B cell (primary cell): ENCODE measurements around the gene ADAMTS2.

Source experiments
- EZH2 ChIP-seq: IDR thresholded peaks from 2 replicates; pipeline ENCODE4 v1.6.1; 2012; ENCODE audit warnings: borderline replicate concordance, low read depth, mild to moderate bottlenecking, moderate library complexity, low read length; ENCODE audit not compliant: insufficient read depth, poor library complexity, severe bottlenecking
- TF ChIP-seq, protein P1 (sequence below): fragments of 200-600 bp; IDR thresholded peaks from one replicate; pipeline ENCODE4 v1.8.0; 2022; ENCODE audit warnings: antibody characterized with exemption, mild to moderate bottlenecking

DNA sequence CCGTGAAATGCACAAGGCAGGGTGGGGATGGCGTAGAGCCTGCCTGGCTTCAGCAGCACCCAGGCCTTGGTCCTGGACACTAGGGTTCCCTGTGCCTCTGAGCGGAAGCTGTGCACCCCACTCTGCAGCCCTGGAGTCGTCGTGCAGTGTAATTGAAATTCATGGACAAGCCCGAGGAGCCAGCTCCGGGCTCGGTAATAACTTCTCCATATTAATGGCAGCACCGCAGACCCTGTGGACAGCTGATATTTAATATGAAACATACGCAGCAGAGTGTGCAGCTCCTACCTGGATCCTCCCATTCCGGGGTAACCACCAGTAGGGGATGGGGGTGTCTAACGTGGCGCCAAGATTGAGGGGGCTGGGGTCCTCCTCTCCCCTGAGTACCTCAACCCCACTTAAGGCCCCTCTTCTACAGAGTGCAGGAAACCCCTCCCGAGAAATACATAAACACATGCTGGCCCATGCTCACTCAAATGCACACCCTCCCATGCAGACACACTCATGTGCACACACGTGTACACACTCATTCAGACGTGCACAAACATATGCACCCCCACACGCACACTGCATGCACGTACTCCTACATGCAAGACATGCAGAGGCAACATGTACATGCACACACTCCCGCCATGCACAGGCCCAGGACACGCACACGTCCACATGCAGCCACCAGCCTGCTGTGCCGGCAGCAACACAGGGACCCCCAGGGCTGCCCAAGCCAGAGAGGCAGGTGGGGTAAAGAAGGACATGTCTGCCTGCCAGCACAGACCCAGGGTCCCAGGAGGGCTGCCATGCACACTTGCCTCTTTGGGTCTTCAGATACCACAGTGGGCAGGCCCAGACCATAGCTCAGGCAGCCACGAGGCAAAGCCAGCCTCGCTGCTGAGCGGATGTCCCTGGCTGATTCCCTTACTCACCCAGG, 8.1 kb downstream of the ADAMTS2 start:
- TF ChIP-seq, protein P1, sequence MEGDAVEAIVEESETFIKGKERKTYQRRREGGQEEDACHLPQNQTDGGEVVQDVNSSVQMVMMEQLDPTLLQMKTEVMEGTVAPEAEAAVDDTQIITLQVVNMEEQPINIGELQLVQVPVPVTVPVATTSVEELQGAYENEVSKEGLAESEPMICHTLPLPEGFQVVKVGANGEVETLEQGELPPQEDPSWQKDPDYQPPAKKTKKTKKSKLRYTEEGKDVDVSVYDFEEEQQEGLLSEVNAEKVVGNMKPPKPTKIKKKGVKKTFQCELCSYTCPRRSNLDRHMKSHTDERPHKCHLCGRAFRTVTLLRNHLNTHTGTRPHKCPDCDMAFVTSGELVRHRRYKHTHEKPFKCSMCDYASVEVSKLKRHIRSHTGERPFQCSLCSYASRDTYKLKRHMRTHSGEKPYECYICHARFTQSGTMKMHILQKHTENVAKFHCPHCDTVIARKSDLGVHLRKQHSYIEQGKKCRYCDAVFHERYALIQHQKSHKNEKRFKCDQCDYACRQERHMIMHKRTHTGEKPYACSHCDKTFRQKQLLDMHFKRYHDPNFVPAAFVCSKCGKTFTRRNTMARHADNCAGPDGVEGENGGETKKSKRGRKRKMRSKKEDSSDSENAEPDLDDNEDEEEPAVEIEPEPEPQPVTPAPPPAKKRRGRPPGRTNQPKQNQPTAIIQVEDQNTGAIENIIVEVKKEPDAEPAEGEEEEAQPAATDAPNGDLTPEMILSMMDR = no peak
- no peak for TF ChIP-seq EZH2
